SH-SY5Y (cell line): ENCODE data around the gene S100A5.

Experiments used
- GATA2 ChIP-seq: IDR thresholded peaks from 2 replicates; pipeline ENCODE4 v1.6.1; 2011; ENCODE audit warnings: mild to moderate bottlenecking, low read depth, low read length
- GATA3 ChIP-seq: IDR thresholded peaks from 2 replicates; pipeline ENCODE4 v1.6.1; 2011; ENCODE audit warnings: low read depth, mild to moderate bottlenecking, low read length, moderate library complexity

GRCh38 chr1:153573351-153573750 lies 32.6 kb upstream of the S100A5 start:
- TF ChIP-seq GATA2 (no peak), GATA3 (no peak)
